Measurements from ENCODE around the gene MRPL40.

MRPL40 gene

DNA sequence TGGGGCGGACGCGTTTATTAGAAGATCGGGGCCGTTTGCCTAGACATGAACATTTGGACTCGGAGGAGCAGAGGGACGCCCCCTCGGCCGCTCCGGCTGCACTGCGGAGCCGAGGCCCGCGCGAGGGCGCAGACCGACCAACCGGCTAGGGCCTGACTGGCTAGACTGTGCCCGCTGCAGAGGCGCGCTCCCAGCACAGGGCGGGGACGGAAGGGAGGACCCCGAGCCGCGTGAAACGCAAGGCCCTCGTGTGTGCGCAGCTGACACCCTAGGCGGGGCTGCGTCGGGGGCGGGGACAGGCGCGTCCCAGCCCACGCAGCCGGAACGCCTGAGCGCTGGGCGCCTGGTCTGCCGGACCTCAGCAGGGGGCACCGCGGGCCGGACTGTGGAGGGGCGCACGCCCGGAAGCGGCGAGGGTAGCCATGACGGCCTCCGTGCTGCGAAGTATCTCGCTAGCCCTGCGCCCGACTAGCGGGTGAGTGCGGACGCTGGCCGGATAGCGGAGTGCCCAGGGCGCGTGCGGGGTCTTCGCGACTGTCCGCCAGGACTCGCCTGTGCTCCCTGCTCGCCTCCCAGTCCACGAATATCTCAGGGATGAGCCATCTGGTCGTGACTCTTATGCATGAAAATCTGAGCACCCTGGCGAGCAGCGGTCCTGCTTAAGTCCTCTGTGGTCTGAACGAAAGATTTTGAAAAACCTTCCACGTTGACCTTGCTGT is at the start of gene MRPL40:
Gene MRPL40, plus strand, starts transcription at position 413 of the 719 bp plus-strand sequence. Its CDS starts 10 bp downstream, at position 423.
- peak; percentile 91 for DNase-seq (ENCODE audit: low spot score)

DNA sequence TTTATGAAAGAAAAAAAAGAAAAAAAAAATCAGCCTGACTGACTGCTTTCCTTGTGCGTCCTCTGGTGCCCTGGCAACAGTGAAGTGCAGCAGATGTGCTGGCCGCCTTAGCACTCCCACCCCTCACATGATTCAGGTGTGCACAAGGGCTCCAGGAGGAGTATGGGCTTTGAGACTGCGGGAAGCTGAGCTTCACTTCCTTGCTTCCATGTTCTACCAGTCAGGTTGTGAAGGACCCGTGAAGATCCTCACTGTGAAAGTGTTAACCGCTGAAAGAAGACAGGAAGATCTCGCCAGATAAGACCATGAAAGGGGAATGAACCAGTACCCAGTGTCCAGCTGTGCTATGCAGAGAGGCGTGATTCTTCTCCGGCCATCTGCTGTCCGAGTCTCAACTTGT is 49.1 kb upstream of the MRPL40 start:
- no peak for DNase-seq (ENCODE audit: low spot score)

DNA sequence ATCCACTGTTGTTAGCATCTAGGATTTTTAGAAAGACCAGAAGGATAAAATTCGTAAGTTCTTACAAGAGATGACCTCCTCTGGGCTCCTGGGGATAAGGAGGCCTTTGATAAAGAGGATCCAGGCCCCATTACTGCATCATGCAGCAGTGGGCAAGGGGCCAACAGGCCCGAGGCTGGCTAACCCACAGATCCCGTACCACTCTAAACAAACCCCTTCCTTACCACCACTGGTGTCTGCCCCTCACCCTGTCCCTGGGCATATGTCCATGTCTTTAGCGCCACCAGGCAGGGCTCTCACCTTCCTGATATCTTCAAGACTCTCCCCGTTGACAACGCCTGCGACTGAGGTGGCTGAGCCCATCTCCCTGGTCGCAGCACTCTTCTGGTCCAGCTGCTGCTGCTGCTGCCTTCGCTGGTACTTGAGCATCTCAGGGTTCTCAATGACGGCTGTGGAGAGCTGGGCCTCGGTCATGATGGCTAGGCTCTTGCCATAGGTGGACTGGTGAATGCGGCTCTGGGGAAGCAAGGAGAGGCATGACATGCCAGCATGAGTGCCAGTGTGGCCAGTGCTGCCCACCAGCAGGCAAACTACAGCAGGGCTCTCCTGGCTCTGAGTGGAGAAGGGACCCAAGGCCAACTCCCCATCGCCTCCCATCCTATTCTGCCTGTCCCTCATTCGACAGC is 47.0 kb upstream of the MRPL40 start:
- no peak for DNase-seq (ENCODE audit: low spot score)

DNA sequence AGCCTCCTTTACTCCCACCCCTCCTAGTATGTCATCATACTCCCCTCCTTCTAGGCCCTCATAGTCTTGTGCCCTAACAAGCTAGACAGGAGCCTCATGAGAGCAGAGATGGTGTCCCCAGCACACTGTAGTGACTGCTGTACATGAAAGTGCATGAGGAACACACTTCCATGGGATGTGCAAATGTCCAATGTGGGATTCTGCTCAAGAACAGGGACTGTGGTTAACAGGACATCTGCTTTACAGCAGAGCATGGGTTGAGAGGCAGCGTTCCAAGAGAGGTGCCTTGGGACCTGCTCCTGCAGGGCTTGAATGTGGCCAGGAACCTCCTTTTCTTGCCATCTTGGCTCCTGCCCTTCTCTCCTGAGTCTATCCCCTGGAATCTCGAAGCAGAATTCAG is 46.1 kb upstream of the MRPL40 start:
- DNase-seq (ENCODE audit: low spot score), result no peak

DNA sequence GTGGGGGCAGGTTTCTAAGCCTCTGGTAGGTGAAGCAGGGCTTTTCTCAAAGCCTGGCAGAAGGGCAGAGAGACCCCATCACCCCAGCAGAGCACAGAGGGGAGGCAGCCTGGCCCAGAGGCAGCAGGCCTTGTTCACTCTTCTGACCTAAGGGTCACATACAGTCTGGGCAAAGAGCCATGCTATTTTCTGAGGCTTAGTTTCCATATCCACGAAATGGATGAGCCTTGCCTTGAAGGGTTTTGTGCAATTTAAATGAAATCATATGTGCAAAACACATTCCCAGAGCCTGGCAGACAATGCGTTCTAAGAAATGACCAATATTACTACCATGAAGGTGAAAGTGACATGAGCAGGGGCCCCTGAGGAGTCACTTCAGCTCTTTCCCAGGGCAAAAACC is 45.3 kb upstream of the MRPL40 start:
- no peak for DNase-seq (ENCODE audit: low spot score)

DNA sequence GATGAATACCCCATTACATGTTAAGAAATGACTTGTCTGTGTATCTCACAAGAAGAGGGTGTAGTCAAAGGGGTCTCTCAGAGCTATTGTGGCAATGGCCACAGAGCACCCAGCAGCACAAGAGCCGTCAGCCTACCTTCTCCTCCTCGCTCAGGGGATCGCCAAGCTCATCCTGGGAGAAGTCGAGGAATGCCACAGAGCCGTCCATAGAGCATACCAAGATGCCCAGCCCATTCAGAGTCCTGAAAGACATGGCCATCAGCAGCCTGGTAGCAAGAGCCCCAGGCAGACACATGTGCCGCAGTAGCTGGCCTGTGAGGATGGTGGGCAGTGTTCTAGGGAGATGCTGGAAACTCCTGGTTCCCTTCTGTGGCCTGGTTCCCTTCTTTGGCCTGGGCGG is 44.8 kb upstream of the MRPL40 start:
- no peak for DNase-seq (ENCODE audit: low spot score)

DNA sequence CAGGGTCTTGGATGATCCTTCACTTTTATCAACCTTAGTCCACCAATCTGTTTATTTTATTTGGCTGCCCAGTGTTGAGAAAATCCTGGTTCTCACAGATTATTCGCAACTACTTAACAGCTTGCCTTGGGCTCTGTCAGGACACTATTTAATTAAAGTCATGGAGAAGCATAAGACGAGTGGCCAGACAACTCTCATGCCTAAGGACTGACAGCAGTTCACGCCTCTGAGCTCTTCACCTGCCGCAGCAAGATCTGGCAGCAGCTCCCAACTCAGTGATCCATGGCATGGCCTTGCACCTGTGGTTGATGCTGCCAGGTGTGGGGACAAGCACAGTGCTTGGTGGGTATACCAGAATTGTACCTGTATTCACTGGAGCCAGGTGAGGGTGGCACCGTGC is 38.6 kb upstream of the MRPL40 start:
- DNase-seq (ENCODE audit: low spot score), result no peak

DNA sequence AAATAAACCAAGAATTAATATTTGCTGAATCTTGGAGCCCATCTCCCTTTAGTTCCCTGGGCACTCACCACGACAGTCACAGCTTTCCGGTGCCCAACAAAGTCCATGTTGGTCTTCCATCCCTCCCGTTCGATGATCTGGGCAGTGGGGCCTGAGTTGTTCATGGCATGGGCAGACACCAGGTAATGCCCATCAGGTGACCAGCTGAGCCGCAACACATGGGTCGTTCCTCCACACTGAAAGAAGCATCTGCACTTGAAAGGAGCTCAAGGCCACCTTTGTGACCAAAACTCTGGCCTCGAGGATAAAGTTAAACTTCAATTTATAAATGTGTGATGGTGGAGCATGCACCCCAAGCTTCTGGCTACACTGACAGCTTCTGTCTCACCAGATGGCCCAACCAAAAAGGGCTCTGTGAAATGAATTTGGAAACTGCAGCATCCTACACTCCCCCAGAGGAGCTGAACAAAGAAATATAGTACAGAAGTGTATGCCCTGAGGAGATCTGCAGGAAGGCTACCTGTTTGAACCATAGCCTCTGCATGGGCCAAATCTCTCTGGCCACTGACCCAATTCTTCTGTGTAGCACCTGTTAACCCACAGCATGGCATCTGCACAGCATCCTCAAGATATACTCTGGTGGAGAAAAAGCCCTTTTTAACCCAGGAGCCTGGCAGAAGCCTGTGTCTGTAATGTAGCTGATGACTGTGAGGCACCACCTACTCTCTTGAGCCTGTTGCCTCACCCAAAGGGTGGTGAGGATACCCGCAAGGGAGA is 37.9 kb upstream of the MRPL40 start:
- DNase-seq (ENCODE audit: low spot score), result no peak

DNA sequence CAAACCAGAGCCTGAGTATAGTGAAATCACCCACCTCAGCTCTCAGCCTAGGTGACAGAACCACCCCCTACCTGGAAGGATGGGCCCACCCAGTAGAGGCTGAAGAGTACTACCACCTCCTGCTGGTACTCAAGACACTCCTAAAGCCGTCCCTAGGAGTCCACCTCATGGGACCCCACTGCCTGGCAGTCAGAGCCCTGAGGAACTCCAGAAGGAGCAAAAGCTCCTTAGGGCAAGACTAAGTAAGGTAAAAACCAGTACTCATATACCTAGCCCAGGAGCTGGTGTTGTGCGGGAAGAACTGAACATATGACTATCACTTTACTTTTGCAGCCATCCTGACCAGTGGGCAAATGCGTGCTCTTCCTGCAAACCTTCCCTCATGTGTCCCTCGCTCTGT is 37.1 kb upstream of the MRPL40 start:
- DNase-seq (ENCODE audit: low spot score), result no peak

DNA sequence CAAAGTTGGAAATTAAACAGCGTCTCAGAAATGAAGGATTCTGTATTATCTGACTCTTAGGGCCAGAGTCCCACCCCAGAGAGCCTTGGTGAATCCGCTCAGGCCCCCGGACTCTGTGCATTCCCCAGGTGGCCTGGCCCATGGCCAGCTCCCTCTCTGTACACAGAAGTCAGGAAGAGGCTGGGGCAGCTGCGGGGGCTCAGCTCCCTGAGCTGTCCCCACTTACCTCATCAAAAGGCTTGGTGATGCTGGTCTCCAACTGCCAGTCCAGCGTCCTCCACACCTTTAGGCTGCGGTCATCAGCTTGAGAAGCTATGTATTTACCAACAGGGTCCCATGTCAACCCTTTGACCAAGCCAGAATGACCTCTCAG is 35.8 kb upstream of the MRPL40 start:
- DNase-seq (ENCODE audit: low spot score), result no peak

DNA sequence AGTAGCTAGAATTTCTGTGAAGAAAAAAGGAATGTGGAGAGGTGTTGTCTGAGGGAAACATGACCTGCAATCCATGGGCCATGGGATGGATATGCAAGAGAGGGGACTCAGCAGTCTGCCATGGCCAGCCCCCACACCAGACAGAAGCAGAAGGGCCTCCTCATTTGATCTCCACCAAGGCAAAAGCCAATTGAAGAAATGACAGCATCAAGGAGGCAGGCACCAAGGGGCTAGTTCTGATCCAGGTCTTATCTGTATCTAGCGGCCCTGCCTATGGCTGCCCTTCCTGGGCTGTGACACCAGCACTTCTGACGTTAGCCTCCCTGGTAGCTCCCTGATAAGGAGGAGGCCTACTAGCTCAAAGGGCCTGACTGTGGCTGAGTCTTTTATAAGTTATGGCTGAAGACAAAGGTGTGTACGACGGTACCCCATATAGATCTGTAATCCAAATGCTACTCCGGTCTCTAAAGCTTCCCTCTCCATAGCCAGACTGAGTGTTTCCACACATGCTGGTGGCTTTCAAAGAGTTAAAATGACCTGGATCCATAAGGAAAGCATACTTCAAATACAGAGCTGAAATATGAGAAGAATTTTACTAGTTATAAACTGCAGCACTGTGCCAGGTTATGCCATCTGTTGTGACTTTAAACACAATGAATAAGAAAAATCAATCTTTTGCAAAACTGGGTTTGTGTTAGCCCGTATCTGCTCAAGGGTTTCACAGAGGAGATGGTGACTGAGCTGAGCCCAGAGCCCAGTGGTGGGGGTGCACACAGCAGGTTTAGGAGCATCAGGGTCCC is 35.2 kb upstream of the MRPL40 start:
- DNase-seq (ENCODE audit: low spot score), result no peak

DNA sequence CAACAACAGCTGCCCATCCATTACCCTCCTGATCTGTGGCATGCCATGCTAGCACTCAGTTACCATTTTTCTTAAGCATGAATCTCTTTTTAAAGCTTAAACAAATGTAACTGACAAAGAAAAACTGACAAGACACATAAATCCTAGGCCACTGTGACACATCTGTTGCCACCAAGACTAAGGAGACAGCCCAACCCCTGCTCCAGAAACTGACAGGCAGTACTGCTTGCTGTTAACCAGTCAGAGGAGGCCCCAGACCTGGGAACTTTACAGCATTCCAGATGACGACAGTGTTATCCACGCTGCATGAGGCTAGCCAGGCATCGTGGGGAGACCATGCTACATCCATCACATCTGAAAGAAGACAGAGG is 34.6 kb upstream of the MRPL40 start:
- DNase-seq (ENCODE audit: low spot score), result no peak

DNA sequence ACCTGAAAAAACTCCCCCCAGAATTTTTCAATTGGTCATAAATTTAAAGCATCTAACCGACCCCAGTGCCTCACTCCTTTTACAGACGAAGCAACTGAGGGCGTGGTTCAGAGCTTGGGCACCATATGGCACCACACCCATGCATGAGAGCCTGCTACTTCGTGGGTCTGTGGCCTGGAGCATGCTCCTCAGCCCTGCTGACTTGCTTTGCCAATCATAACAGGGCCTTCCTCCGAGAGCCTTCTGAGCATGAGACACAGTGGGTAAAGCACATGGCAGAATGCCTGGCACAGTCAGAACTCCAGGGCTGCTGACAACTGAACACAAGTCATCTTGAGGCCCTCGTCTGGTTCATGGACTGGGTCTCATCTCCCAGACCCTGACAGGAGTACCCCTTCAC is 34.1 kb upstream of the MRPL40 start:
- no peak for DNase-seq (ENCODE audit: low spot score)

DNA sequence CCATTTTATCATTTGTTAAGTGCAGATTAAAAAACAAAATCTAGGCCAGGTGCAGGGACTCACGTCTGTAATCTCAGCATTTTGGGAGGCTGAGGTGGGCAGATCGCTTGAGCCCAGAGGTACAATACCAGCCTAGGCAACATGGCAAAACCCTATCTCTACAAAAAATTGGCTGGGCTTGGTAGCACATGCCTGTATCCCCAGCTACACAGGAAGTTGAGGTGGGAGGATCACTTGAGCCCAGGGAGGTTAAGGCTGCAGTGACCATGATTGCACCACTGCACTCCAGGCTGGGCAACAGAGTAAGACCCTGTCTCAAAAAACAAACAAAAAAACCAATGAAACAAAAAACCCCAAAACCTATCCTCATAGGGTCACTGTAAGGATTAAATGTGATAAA is 33.7 kb upstream of the MRPL40 start:
- no peak for DNase-seq (ENCODE audit: low spot score)

DNA sequence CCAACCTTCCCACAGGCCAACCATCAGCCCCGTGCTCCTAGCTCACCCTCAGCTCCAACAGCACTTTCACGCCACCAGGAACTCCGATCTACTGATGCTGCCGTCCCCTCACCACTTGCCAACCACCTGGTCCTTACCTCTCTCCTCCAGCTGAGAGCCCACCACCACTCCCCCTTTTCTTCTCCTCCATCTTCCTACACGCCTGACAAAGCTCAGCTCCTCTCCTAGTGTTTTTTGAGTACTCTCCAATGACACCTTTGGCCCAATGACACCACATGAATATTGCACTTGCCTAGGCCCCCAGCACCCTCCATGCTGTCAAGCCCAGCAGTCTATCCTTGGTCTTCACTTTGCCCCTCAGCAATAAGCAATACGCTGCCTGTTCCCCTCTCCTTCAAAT is 31.5 kb upstream of the MRPL40 start:
- no peak for DNase-seq (ENCODE audit: low spot score)

DNA sequence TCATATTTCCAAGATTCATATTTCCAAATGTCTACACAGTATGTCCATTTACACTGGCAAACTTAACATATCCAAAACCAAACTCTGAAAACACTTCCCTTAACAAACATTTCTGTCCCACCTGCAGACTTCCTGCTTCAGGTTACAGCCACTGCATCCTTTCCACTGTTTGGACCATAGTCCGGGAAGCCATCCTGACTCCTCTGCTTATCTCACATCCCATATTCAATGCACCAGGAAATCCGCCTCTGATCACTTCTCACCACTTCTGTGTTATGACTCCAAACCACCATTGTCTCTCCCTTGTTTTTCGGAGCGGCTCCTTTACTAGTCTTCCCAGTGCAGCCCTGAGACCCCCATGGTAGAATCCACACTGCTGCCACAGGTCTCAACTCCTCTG is 30.9 kb upstream of the MRPL40 start:
- no peak for DNase-seq (ENCODE audit: low spot score)

DNA sequence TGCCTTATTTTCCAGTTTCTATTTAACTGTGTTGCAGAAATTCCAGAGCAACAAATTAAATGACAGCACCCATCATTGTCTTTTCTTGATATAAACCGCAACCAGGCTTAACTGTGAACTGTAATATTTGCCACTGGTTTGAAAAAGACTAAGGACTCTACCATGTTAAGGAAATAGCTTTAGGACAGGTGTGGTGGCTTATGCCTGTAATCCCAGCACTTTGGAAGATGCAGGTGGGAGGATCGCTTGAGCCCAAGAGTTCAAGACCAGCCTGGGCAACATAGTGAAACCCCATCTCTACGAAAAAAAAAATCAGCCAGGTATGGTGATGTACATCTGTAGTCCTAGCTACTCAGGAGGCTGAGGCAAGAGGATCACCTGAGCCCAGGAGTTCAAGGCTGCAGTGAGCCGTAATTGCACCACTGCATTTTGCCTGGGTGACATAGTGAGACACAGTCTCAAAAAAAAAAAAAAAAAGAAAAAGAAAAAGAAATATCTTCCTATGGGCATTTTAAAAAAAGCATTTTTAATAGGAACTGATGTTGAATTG is 29.6 kb upstream of the MRPL40 start:
- no peak for DNase-seq (ENCODE audit: low spot score)

DNA sequence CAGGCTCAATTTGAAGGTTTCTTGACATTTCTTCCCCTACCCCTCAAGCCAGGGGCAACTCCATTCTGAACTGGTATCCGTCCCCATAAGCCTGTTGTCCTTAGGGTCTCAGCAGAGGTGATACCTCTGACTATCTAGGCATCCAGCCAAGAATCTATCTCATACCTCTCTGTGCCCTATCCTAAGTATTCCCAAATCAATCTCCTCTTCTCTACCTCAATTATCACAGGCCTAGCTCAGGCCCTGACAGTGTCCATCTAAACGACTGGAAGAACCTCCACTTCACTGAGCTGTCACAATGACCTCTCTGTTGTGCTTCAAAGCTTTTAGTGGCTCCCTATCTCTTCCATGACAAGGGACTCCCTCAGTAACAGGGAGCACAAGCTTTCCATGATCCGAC is 27.7 kb upstream of the MRPL40 start:
- no peak for DNase-seq (ENCODE audit: low spot score)

DNA sequence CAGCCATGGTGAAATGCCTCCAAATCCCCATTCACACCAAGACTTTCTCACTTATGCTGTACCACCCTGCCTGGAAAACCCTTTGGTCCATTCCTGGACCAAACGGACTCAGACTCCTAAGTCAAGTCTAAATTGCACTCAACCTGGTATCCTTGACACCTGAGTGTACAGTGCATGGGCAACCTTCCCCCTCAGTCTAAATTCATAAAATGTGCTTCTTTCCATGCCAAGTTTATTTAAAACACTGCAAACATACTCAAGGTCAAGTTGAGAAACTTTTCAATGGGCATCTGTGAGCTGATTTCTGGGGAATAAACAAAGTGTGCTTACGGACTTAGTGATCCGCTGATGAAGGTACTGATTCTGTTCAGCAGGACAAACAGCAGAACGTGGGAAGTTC is 27.2 kb upstream of the MRPL40 start:
- no peak for DNase-seq (ENCODE audit: low spot score)

DNA sequence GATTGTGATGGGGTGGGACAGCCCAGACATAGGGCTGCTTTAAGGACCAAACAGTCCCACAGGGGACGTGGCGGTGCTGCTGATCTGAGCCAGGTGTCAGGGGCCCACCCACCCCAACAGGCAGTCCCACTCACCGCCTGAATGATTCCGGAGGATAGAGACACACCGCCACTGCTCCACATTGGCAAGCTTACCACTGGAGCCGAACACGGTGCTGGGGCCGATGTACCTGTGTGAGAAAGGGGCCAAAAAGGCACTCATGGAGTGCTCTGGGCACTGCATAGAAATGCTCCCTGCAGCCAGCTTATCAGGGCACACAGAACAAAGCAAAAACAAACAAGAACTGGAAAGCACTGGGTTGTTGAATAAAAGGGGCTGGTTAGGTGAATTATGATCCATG is 26.7 kb upstream of the MRPL40 start:
- no peak for DNase-seq (ENCODE audit: low spot score)

DNA sequence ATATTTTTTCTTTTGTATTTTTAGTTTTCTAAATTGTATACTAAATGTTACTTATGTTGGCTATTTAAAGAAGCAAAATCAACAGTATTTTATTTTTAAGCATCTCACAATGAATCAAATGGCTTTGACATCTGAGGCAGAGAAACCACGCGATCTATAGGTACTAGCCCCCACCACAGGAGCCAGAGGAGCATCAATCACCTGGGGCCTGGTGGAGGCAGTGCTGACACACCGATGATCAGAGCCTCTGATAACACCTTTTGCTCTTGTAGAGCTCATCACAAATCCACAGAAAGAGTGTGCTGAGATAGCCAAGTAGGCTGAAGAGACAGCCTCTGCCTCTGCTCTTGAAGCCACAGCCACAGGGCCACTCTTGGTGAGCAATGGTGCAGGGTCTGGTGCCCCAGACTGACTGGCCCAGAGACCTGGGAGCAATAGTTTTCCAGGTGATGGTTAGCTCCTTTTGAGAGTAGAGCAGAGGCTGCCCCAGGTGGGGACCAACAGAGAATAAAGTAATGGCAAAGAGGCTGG is 26.0 kb upstream of the MRPL40 start:
- no peak for DNase-seq (ENCODE audit: low spot score)

DNA sequence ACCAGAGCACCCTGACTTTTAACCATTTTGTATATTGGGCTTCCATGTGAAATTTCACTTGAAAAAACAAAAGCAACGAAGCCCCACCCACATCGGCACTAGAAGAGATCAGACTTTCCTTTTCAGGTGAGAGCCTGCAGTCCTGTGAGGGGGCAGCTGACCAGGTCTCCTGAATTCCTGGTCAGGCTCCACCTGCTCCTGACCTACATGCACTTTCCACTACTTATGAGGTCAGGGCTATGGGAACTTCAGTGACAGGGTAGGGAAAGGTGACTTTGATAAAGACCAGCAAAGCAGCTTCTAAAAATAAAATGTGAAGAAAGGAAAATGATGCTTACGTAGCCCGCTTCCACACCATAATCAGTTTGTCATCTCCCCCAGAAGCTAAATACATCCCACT is 25.5 kb upstream of the MRPL40 start:
- no peak for DNase-seq (ENCODE audit: low spot score)

Data from SW480 (cell line).